ENCODE results near the gene MMP14. TPM values are rescaled to one million over a fixed set of nuclear protein-coding genes. Genes with fewer than 3 reads are reported as not detected.
"Not testable (repeated sequence)": the region's sequence is repeated elsewhere in the genome, so short reads cannot be mapped to it uniquely, and the experiment has no call there.

MMP14 gene
- total RNA-seq, 1 donor = 1.6 TPM

DNA sequence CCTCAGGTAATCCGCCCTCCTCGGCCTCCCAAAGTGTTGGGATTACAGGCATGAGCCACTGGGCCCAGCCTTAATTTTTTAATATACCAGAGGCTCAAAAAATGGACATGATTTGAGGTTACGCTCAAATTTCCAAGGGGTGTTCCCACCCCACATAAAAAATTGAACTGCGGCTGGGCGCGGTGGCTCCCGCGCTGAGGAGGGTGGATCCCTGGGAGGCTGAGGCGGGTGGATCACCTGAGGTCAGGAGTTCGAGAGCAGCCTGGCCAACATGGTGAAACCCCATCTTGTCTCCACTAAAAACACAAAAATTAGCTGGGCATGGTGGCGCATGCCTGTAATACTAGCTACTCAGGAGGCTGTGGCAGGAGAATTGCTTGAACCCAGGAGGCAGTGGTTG is 17.9 kb downstream of the MMP14 start:
- DNase-seq (ENCODE audit: low read depth in 2 of 3, low spot score in 2 of 3) = not testable (repeated sequence)

GRCh38 chr14:22854963-22855724 is 18.8 kb downstream of the MMP14 start:
- no peak for DNase-seq (ENCODE audit: low read depth in 2 of 3, low spot score in 2 of 3)

GRCh38 chr14:22856428-22856827 is 20.0 kb downstream of the MMP14 start:
- DNase-seq (ENCODE audit: low read depth in 2 of 3, low spot score in 2 of 3) = no peak

- DNase-seq (ENCODE audit: low read depth in 2 of 3, low spot score in 2 of 3) = not testable (repeated sequence)
These were observed 24.0 kb downstream of the MMP14 start for GRCh38 chr14:22860377-22860776.

- no peak for DNase-seq (ENCODE audit: low read depth in 2 of 3, low spot score in 2 of 3)
These were observed 25.3 kb downstream of the MMP14 start for GRCh38 chr14:22861651-22862050.

DNA sequence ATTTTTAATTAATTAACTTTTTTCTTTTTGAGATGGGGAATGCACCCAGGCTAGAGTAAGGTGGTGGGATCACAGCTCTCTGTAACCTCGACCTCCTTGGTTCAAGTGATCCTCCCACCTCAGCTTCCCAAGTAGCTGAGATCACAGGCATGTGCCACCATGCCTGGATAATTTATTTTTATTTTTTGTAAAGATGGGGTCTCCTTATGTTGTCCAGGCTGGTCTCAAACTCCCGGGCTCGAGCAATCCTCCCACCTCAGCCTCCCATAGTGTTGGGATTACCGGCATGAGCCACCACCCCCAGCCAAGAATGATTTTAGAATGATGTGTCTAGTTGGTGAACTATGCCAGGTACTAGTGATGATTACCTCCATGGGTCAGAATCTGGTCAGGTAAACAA is 28.6 kb downstream of the MMP14 start:
- no peak for DNase-seq (ENCODE audit: low read depth in 2 of 3, low spot score in 2 of 3)

DNA sequence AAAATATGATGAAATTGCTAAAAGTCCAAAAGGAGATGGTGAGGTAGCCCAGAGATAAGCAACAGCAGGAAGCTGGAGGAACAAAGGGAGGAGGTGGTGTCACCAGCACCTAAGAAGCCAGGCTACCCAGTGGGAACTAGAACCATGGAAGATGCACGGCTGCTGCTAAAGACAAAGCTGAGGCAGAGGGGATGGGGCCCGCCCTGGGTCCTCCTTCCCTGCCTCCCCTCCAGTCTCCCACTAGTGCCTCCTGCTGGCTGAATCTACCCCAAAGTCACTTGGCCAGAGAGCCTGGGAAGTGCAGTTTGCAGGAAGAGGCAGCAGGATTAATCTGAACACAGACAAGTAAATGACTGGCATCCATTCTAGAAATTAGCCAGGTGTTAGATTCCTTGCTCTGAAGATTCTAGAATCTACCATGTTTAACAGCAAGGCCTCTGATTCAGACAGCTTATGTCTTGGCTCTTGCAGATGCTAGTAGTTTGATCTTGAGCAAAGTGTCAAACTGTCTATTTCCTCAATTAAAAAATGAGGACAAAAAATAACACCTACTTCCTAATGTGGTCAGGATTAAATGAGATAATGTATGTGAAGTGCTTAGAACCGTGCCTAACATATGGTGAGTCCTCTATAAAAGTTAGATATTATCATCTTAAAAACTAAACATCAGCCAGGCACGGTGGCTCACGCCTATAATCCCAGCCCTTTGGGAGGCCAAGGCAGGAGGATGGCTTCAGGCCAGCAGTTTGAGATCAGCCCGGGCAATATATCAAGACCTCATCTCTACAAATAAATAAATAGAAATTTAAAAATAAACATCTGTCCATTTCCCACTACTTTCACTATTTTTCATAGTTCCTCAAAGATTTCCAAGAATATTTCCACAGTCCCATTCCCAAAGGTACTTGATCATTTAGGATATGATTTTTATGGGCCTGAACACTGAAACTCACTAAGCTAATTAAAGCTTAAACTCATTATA is 29.3 kb downstream of the MMP14 start:
- no peak for DNase-seq (ENCODE audit: low read depth in 2 of 3, low spot score in 2 of 3)

DNA sequence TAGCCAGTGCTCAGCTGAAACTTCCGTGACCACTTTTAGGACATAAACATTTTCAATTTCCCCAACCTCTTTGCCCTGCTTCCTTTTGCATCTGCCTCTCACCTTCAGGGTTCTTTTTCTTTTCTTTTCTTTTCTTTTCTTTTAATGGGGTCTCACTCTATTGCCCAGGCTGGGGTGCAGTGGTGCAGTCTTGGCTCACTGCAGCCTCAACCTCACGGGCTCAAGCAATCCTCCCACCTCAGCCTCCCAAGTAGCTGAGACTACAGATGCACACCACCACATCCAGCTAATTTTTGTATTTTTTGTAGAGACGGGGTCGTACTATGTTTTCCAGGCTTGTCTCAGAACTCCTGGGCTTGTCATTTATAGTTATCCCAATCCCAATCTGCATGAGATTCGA is 30.5 kb downstream of the MMP14 start:
- DNase-seq (ENCODE audit: low read depth in 2 of 3, low spot score in 2 of 3) = no peak

GRCh38 chr14:22870811-22871223 is 34.4 kb downstream of the MMP14 start:
- DNase-seq (ENCODE audit: low read depth in 2 of 3, low spot score in 2 of 3) = peak in 1 of 3 donors; percentile 15

DNA sequence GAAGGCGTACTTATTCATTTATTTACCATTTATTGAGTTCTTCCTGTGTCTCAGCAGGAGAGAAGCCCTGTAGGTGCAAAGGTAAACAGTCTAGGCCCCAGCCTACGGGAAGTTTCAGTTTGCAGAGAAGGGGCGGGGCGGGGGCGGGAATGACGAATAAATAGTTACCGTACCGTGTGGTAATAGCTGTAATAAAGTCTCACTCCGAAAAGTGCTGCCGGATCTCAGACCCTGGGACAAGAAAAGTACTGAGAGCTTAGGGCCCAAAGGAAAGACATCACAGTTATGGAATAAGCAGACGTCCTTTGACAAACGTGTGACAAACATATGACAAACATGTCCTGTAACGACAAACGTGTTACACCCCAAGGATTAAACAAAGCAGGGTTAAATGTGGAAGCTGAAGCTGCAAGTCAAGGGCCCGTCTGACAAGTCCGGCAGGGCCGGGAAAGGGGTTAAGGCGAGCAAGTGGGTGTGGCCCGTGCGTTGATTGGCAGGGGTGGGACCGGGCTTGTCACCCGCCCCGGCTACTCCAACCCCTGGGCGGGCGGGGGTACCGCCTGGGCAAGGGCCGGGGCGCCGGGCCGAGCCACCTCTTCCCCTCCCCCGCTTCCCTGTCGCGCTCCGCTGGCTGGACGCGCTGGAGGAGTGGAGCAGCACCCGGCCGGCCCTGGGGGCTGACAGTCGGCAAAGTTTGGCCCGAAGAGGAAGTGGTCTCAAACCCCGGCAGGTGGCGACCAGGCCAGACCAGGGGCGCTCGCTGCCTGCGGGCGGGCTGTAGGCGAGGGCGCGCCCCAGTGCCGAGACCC is 35.0 kb downstream of the MMP14 start, which contains the start of gene LRP10:
Gene LRP10, plus strand, starts transcription at position 517 of the 809 bp plus-strand sequence. CDS start 564 bp downstream, outside the sequence.
- peak; percentile 54 to 77 (median 73) for DNase-seq (ENCODE audit: low read depth in 2 of 3, low spot score in 2 of 3)

GRCh38 chr14:22872033-22872832 is 35.8 kb downstream of the MMP14 start:
- DNase-seq (ENCODE audit: low read depth in 2 of 3, low spot score in 2 of 3) = peak in 1 of 3 donors; percentile 72

DNA sequence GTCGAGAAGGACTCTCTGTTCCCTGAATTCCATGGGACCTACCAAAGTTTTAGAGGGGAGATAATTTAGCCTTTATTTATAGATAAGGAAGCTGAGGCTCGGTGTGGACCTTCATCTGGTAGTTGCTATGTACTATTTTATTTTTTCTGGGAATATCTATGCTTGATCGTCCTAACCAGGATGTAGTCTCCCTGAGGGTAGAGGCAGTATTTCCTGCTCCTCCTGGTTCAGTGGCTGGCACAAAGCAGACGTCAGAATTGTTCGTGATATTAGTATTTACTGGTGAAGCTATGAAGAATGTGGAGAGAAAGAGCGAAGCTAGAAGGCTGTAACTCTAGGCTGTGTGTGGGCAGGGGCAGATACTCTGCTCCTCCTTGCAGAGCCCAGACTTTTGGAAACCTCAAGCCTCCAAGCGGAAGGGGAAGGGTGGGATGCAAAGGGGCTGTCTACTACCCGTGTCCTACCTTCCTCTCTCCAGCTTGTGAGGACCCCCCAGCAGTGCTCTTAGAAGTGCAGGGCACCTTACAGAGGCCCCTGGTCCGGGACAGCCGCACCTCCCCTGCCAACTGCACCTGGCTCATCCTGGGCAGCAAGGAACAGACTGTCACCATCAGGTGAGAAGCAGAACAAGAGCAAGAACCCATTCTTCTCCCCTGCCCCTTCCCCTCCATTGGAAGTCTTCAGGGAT is 36.6 kb downstream of the MMP14 start:
- no peak for DNase-seq (ENCODE audit: low read depth in 2 of 3, low spot score in 2 of 3)

- DNase-seq (ENCODE audit: low read depth in 2 of 3, low spot score in 2 of 3) = no peak
These were observed 38.8 kb downstream of the MMP14 start for GRCh38 chr14:22875003-22875747.

DNA sequence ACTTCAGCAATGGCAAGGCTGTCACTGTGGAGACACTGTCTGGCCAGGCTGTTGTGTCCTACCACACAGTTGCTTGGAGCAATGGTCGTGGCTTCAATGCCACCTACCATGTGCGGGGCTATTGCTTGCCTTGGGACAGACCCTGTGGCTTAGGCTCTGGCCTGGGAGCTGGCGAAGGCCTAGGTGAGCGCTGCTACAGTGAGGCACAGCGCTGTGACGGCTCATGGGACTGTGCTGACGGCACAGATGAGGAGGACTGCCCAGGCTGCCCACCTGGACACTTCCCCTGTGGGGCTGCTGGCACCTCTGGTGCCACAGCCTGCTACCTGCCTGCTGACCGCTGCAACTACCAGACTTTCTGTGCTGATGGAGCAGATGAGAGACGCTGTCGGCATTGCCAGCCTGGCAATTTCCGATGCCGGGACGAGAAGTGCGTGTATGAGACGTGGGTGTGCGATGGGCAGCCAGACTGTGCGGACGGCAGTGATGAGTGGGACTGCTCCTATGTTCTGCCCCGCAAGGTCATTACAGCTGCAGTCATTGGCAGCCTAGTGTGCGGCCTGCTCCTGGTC is 39.4 kb downstream of the MMP14 start:
- no peak for DNase-seq (ENCODE audit: low read depth in 2 of 3, low spot score in 2 of 3)

- no peak for DNase-seq (ENCODE audit: low read depth in 2 of 3, low spot score in 2 of 3)
These were observed 40.7 kb downstream of the MMP14 start for GRCh38 chr14:22877000-22877501.

- DNase-seq (ENCODE audit: low read depth in 2 of 3, low spot score in 2 of 3) = no peak
These were observed 42.2 kb downstream of the MMP14 start for GRCh38 chr14:22878271-22879246.

DNA sequence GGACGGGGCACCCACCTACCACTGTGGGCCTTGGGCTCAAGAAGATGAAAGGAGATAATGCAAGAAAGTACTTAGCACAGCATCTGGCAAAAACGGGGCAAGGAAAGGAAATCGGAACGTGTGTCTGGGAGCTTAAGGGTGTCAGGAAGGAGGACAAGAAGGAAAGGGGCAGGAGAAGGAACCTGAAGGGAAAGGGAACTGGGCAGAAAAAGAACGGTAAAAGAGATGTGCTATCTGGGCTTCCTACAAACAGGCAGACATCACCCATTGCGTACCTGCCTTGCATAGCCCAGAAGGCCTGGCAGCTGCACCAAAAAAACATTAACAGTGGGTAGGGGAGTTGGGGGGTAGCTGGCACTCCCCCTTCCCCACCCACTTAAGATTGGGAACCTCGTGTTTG is 45.7 kb downstream of the MMP14 start:
- DNase-seq (ENCODE audit: low read depth in 2 of 3, low spot score in 2 of 3) = no peak

Measured in hematopoietic multipotent progenitor cell (in vitro differentiated cells).